A549 (cell line): ENCODE results near the gene ZNF423.

ENCODE experiments used
- CHD4 ChIP-seq: fragments of 200-600 bp; sonication (generic); IDR thresholded peaks from 2 replicates; pipeline ENCODE4 v1.6.1; 2016; ENCODE audit warnings: antibody characterized with exemption, mild to moderate bottlenecking, borderline replicate concordance
- MAFK ChIP-seq: fragments of 450-650 bp; IDR thresholded peaks from 2 replicates; pipeline ENCODE4 v1.6.1; 2014; ENCODE audit not compliant: partially characterized antibody
- TF ChIP-seq, protein P1 (sequence below): fragments of >200 bp; sonication (Bioruptor Twin); formaldehyde crosslinking; IDR thresholded peaks from 3 replicates; pipeline ENCODE4 v1.5.1; 2016

DNA sequence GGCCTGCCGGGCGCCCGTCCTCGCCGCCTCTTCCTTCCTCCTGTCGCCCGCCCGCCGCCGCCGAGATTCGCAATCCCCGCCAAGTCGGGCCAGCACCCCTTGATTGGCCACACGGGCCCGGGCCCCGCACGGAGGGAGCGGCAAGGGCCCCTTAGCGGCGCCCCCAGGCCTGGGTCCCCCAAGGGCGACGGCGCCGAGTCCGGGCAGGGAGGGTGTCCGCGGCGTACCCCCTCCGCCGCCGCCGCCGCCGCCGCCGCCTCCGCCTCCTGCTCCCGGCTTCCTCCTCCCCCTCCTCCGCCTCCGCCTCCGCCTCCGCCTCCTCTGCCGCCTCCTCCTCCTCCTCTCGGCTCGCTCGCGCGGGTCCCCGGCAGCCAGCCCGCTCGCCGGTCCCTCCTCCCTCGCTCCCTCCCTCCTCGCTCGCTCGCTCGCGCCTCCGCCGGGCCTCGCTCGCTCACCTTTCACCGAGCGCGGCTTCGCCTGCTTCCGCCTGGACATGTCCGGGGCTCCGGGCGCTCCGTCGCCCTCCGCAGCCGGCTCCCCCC, 561 bp downstream of the ZNF423 start:
- TF ChIP-seq, protein P1, sequence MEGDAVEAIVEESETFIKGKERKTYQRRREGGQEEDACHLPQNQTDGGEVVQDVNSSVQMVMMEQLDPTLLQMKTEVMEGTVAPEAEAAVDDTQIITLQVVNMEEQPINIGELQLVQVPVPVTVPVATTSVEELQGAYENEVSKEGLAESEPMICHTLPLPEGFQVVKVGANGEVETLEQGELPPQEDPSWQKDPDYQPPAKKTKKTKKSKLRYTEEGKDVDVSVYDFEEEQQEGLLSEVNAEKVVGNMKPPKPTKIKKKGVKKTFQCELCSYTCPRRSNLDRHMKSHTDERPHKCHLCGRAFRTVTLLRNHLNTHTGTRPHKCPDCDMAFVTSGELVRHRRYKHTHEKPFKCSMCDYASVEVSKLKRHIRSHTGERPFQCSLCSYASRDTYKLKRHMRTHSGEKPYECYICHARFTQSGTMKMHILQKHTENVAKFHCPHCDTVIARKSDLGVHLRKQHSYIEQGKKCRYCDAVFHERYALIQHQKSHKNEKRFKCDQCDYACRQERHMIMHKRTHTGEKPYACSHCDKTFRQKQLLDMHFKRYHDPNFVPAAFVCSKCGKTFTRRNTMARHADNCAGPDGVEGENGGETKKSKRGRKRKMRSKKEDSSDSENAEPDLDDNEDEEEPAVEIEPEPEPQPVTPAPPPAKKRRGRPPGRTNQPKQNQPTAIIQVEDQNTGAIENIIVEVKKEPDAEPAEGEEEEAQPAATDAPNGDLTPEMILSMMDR: no peak
- TF ChIP-seq CHD4: no peak
- TF ChIP-seq MAFK: no peak
